Endothelial cell of umbilical vein (primary cell): Measurements from ENCODE around the gene TCP11L2. TPM values are rescaled to one million over a fixed set of nuclear protein-coding genes. Genes with fewer than 3 reads are reported as not detected.

Experiments
- BruUV-seq: library from RNA; stranded (reverse); fragments of 400-500 nt; replicated peaks from 2 replicates; lab custom pipeline; 2021; lab: Mats Ljungman, UMichigan
- CTCF ChIA-PET: fragments of 300-600, 350-600 bp; sonication (Branson Sonifier 250); formaldehyde crosslinking; loops from one replicate; lab custom pipeline; 2021; ENCODE audit warnings: antibody characterized with exemption, inconsistent platforms; lab: Charles Lee
- POLR2A ChIA-PET: fragments of 300-600, 350-600 bp; sonication (Branson Sonifier 250); formaldehyde crosslinking; loops from one replicate; lab custom pipeline; 2021; ENCODE audit warnings: antibody characterized with exemption, inconsistent platforms; lab: Charles Lee
- DNase-seq: peaks from one replicate; pipeline ENCODE4 v3.0.0-alpha.2; 2011; ENCODE audit warnings: low read depth, low spot score
- FAIRE-seq: peaks from 2 replicates; lab custom pipeline; 2011; peaks lifted over from hg19 to GRCh38; lab: Jason Lieb, UNC
- H2AFZ ChIP-seq: 2 replicates; pipeline ENCODE4 v1.6.0; 2012; ENCODE audit warnings: low read depth, low read length, control low read depth, inconsistent platforms
- H3K27ac ChIP-seq: 2 replicates; pipeline ENCODE4 v1.5.1; 2011; ENCODE audit warnings: low read depth, mild to moderate bottlenecking, control low read depth, low read length, moderate library complexity; ENCODE audit not compliant: insufficient read depth
- H3K27me3 ChIP-seq, 2 experiments: 2 replicates each; pipeline versions ENCODE4 v1.6.0 to v1.6.1; 2011; ENCODE audit warnings: low read length in 2 of 2, mixed read lengths in 1 of 2; ENCODE audit not compliant: control insufficient read depth in 2 of 2, insufficient read depth in 2 of 2
- H3K36me3 ChIP-seq, 2 experiments: 2 replicates in 1 of 2; 3 replicates in 1 of 2; pipeline ENCODE4 v1.5.1; 2011; ENCODE audit warnings: low read length in 2 of 2, mild to moderate bottlenecking in 1 of 2, moderate library complexity in 1 of 2; ENCODE audit not compliant: control insufficient read depth in 2 of 2, insufficient read depth in 2 of 2; ENCODE audit errors: extremely low read depth in 1 of 2
- H3K4me1 ChIP-seq: 3 replicates; pipeline ENCODE4 v1.5.1; 2011; ENCODE audit warnings: mild to moderate bottlenecking, low read length; ENCODE audit not compliant: control insufficient read depth, insufficient read depth; ENCODE audit errors: extremely low read depth
- H3K4me2 ChIP-seq: 2 replicates; pipeline ENCODE4 v1.6.1; 2011; ENCODE audit warnings: low read length, control low read depth, mixed read lengths; ENCODE audit not compliant: insufficient read depth
- H3K4me3 ChIP-seq, 3 experiments: fragments of 200-600 bp in 1 of 3; sonication (generic), shearing (Covaris generic) in 1 of 3; replicated peaks in 1 of 3; 2 replicates each; pipeline ENCODE4 v1.5.1; 2011 to 2016; ENCODE audit warnings: control low read depth in 3 of 3, low read length in 3 of 3, mild to moderate bottlenecking in 2 of 3, inconsistent platforms in 1 of 3, low read depth in 1 of 3, moderate library complexity in 1 of 3; ENCODE audit not compliant: insufficient read depth in 1 of 3
- H3K79me2 ChIP-seq: 2 replicates; pipeline ENCODE4 v1.6.0; 2012; ENCODE audit warnings: low read length, inconsistent platforms; ENCODE audit not compliant: control insufficient read depth, insufficient read depth
- H3K9ac ChIP-seq: replicated peaks from 2 replicates; pipeline ENCODE3; 2011; ENCODE audit warnings: low read length, control low read depth; ENCODE audit not compliant: insufficient read depth; ENCODE audit errors: extremely low read depth
- H3K9me1 ChIP-seq: replicated peaks from 3 replicates; pipeline ENCODE4 v1.6.0; 2011; ENCODE audit warnings: mild to moderate bottlenecking, low read length; ENCODE audit not compliant: control insufficient read depth, insufficient read depth; ENCODE audit errors: extremely low read depth
- H3K9me3 ChIP-seq: replicated peaks from 2 replicates; pipeline ENCODE4 v1.5.1; 2012; ENCODE audit warnings: low read length, inconsistent platforms; ENCODE audit not compliant: control insufficient read depth, insufficient read depth
- H4K20me1 ChIP-seq: replicated peaks from 2 replicates; pipeline ENCODE3; 2011; ENCODE audit warnings: mild to moderate bottlenecking, low read length; ENCODE audit not compliant: control insufficient read depth, insufficient read depth; ENCODE audit errors: extremely low read depth
- GATA2 ChIP-seq: IDR thresholded peaks from 2 replicates; pipeline ENCODE4 v1.7.0; 2011; ENCODE audit warnings: low read depth, mild to moderate bottlenecking, moderate library complexity, mixed read lengths, low read length; ENCODE audit not compliant: insufficient read length, insufficient read depth
- MYC ChIP-seq: IDR thresholded peaks from one replicate; pipeline ENCODE4 v1.6.1; 2011; ENCODE audit warnings: mild to moderate bottlenecking, low read depth, low read length
- POLR2A ChIP-seq: IDR thresholded peaks from 2 replicates; pipeline ENCODE4 v1.6.1; 2012; ENCODE audit warnings: low read depth, mild to moderate bottlenecking, control low read depth, low read length
- dilution Hi-C: fragments of 300-500 bp; cut with MboI; formaldehyde crosslinking; loops from one replicate; pipeline ENCODE4 v1.15.0; 2019; ENCODE audit warnings: low sequenced_read_pairs; ENCODE audit not compliant: extremely low pct_ligation_motif_present
- intact Hi-C: fragments of 100-400 bp; cut with micrococcal nuclease; formaldehyde crosslinking; loops from one replicate; pipeline ENCODE4 v1.10.0; 2022
- polyA plus RNA-seq, 4 experiments: library from polyadenylated mRNA; depleted of rRNA in 3 of 4; stranded (reverse) in 3 of 4; unstranded in 1 of 4; fragments of >200 nt; gene quantifications; 2 replicates each; pipeline versions ENCODE4 v1.2.1 to v1.2.3, GENCODE V29; 2011 to 2012; ENCODE audit warnings: missing spikeins in 1 of 4
- total RNA-seq: library from RNA; stranded (reverse); gene quantifications from 2 replicates; pipeline ENCODE4 v1.2.3, GENCODE V29; 2021
- TF ChIP-seq, protein P1 (sequence below), 2 donors: IDR thresholded peaks; 1 replicate in 1 of 2; 2 replicates in 1 of 2; pipeline ENCODE4 v1.5.1; 2011; ENCODE audit warnings: low read length in 2 of 2, mild to moderate bottlenecking in 2 of 2, moderate library complexity in 2 of 2, control low read depth in 1 of 2, inconsistent platforms in 1 of 2, low read depth in 1 of 2; ENCODE audit not compliant: insufficient read depth in 1 of 2; ENCODE audit errors: extremely low read depth in 1 of 2

TCP11L2 gene
- total and polyA plus RNA-seq, 2 donors (not counting 3 experiments of a cell fraction or from before 2014, with no cell fraction given) = 6.0 to 18.7 TPM

DNA sequence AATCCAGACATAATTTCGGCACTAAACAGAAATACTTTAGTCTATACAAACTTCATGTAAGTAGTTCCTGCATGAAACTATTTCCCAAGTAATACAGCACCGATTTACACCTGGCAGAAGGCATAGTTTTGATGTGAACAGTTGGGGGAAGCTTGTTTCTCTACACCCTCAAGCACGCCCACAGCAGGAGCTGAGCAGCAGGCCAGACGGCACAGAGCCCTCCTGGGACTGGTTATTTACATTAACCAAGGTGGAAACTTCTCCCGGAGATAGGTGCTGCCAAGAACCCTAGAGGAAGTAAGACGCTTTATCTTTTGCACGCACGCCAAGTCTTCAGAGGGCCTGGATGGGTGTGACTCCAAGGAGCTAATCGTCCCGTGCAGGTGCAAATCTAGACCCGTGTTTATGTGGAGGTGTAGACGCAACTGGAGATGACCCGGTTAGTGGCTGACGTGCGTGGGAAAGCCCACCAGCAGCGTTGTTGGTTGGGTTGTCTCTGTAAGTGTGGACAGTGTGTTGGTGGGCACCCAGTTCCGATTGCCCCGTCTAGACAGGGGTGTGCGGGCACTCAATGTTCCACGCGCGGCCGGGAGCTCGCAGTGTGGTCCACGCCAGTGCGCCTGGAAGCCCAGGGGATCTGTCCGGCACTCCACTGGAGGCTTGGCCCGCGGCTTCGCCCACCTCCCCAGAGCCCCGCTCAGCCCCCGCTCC, 767 bp upstream of the TCP11L2 start:
- ChIA-PET POLR2A (interaction anchor here (1.1 kb wide), 1 partner anchor 19 kb away, joined by 3 read pairs; no protein-coding TSS in a partner anchor), CTCF (interaction anchor here (1.1 to 2.2 kb wide), 4 partner anchors 9 to 75 kb away, joined by 3 to 12 read pairs (median 4); no protein-coding TSS in a partner anchor)
- Histone ChIP-seq H3K4me3 (peak overlapping the region in 2 of 3 experiments; percentile 36 to 62), H3K36me3 (no peaks in the 10 kb centered on the region), H2AFZ (peak overlapping the region; percentile 76), H3K27me3 (peaks cover 0 to 1% of the 10 kb centered on the region in 2 experiments), H3K4me1 (peaks cover 14% of the 10 kb centered on the region), H3K9me1 (no peaks in the 10 kb centered on the region), H3K4me2 (peak overlapping the region; percentile 57), H3K9ac (no peak overlapping the region), H4K20me1 (no peaks in the 10 kb centered on the region), H3K9me3 (no peaks in the 10 kb centered on the region), H3K79me2 (no peaks in the 10 kb centered on the region), H3K27ac (peak overlapping the region; percentile 0)
- TF ChIP-seq POLR2A (no peak), MYC (no peak), GATA2 (no peak)
- TF ChIP-seq, protein P1, sequence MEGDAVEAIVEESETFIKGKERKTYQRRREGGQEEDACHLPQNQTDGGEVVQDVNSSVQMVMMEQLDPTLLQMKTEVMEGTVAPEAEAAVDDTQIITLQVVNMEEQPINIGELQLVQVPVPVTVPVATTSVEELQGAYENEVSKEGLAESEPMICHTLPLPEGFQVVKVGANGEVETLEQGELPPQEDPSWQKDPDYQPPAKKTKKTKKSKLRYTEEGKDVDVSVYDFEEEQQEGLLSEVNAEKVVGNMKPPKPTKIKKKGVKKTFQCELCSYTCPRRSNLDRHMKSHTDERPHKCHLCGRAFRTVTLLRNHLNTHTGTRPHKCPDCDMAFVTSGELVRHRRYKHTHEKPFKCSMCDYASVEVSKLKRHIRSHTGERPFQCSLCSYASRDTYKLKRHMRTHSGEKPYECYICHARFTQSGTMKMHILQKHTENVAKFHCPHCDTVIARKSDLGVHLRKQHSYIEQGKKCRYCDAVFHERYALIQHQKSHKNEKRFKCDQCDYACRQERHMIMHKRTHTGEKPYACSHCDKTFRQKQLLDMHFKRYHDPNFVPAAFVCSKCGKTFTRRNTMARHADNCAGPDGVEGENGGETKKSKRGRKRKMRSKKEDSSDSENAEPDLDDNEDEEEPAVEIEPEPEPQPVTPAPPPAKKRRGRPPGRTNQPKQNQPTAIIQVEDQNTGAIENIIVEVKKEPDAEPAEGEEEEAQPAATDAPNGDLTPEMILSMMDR (IDR thresholded peaks at IDR 0.05; ENCODE audit: extremely low read depth in 1 of 2, insufficient read depth in 1 of 2, low read depth in 1 of 2, low read length in 2 of 2) = no peak
- intact Hi-C loops (loop anchor here (1.0 to 5.0 kb wide), 4 partner anchors 46 to 791 kb away; partner anchors contain the start of genes CKAP4, CRY1 and RIC8B), dilution Hi-C loops (no loop called here)
- DNase-seq (peak; percentile 87), FAIRE-seq (peak; percentile 83)
- BruUV-seq = no TSS peak
